HG03565 (cell line): ENCODE results near the gene NOX3.

Experiments used
- ATAC-seq: cut with Tn5 transposase; IDR thresholded peaks from one replicate; pipeline ENCODE4 v1.9.1; 2021; ENCODE audit warnings: mild to moderate bottlenecking, moderate library complexity; ENCODE audit not compliant: unreplicated experiment

Gene NOX3

GRCh38 chr6:155402656-155403304 lies 52.9 kb downstream of the NOX3 start:
- ATAC-seq: no peak

GRCh38 chr6:155400654-155400965 lies 55.0 kb downstream of the NOX3 start:
- no peak for ATAC-seq

- ATAC-seq: no peak
Observed at GRCh38 chr6:155399745-155400653, 55.6 kb downstream of the NOX3 start.

- no peak for ATAC-seq
Observed at GRCh38 chr6:155399062-155399744, 56.4 kb downstream of the NOX3 start.

GRCh38 chr6:155398701-155399061 lies 57.0 kb downstream of the NOX3 start:
- no peak for ATAC-seq

GRCh38 chr6:155398221-155398620 lies 57.4 kb downstream of the NOX3 start:
- no peak for ATAC-seq

GRCh38 chr6:155397172-155397705 lies 58.4 kb downstream of the NOX3 start:
- no peak for ATAC-seq

- no peak for ATAC-seq
Observed at GRCh38 chr6:155396605-155397004, 59.0 kb downstream of the NOX3 start.

- ATAC-seq: no peak
Observed at GRCh38 chr6:155395339-155395738, 60.3 kb downstream of the NOX3 start.

GRCh38 chr6:155389130-155389529 lies 66.5 kb downstream of the NOX3 start:
- ATAC-seq: no peak

- no peak for ATAC-seq
Observed at GRCh38 chr6:155388591-155388990, 67.0 kb downstream of the NOX3 start.

- ATAC-seq: no peak
Observed at GRCh38 chr6:155387481-155387880, 68.2 kb downstream of the NOX3 start.

- ATAC-seq: no peak
Observed at GRCh38 chr6:155384321-155384952, 71.2 kb downstream of the NOX3 start.

- ATAC-seq: no peak
Observed at GRCh38 chr6:155383913-155384312, 71.7 kb downstream of the NOX3 start.

GRCh38 chr6:155382338-155382685 lies 73.3 kb downstream of the NOX3 start:
- ATAC-seq: no peak

- ATAC-seq: no peak
Observed at GRCh38 chr6:155381673-155382337, 73.8 kb downstream of the NOX3 start.

GRCh38 chr6:155380666-155381332 lies 74.8 kb downstream of the NOX3 start:
- no peak for ATAC-seq

GRCh38 chr6:155378724-155379123 lies 76.9 kb downstream of the NOX3 start:
- no peak for ATAC-seq

- ATAC-seq: peak; percentile 77
Observed at GRCh38 chr6:155378276-155378675, 77.4 kb downstream of the NOX3 start.

GRCh38 chr6:155377061-155377460 lies 78.6 kb downstream of the NOX3 start:
- no peak for ATAC-seq
